HepG2 (cell line): ENCODE results near the gene RNPEPL1. TPM values are rescaled to one million over a fixed set of nuclear protein-coding genes. Genes with fewer than 3 reads are reported as not detected.

Source experiments
- ASH2L ChIP-seq: fragments of 300-600, 200-600 bp; sonication (generic); IDR thresholded peaks from 2 replicates; pipeline ENCODE4 v1.7.0; 2017; ENCODE audit warnings: low read depth, mild to moderate bottlenecking, moderate library complexity, mixed read lengths, low read length; ENCODE audit not compliant: insufficient read length
- CEBPG ChIP-seq: IDR thresholded peaks from 2 replicates; pipeline ENCODE4 v1.6.1; 2016
- CSRNP2 ChIP-seq: sonication (generic); formaldehyde crosslinking; conservative IDR thresholded peaks from 2 replicates; pipeline ENCODE4 v1.8.0; 2022; ENCODE audit warnings: low read depth, missing genetic modification reagents
- GLMP ChIP-seq: sonication (generic); formaldehyde crosslinking; IDR thresholded peaks from 2 replicates; pipeline ENCODE4 v1.9.0; 2021; ENCODE audit warnings: missing genetic modification reagents, mild to moderate bottlenecking, borderline replicate concordance
- MBNL3 ChIP-seq: fragments of 250-450 bp; sonication (Bioruptor Pico); conservative IDR thresholded peaks from 2 replicates; pipeline ENCODE4 v1.8.0; 2022; ENCODE audit warnings: mild to moderate bottlenecking, inconsistent platforms
- MTA1 ChIP-seq: sonication (generic); formaldehyde crosslinking; IDR thresholded peaks from 2 replicates; pipeline ENCODE4 v1.4.0; 2020; ENCODE audit warnings: missing genetic modification reagents, mild to moderate bottlenecking, borderline replicate concordance
- NCOA5 ChIP-seq: sonication (generic); formaldehyde crosslinking; IDR thresholded peaks from 2 replicates; pipeline ENCODE4 v1.4.0; 2020; ENCODE audit warnings: missing genetic modification reagents
- NFIB ChIP-seq: sonication (generic); formaldehyde crosslinking; IDR thresholded peaks from 2 replicates; pipeline ENCODE4 v1.9.0; 2021; ENCODE audit warnings: missing genetic modification reagents, mild to moderate bottlenecking, borderline replicate concordance
- NFYB ChIP-seq: sonication (generic); formaldehyde crosslinking; IDR thresholded peaks from 2 replicates; pipeline ENCODE4 v1.4.0; 2020; ENCODE audit warnings: missing genetic modification reagents
- RARA ChIP-seq: IDR thresholded peaks from 2 replicates; pipeline ENCODE4 v1.6.1; 2016; ENCODE audit warnings: missing genetic modification reagents, missing compliant biosample characterization
- SNAPC4 ChIP-seq: sonication (generic); formaldehyde crosslinking; IDR thresholded peaks from 2 replicates; pipeline ENCODE4 v1.4.0; 2020; ENCODE audit warnings: mild to moderate bottlenecking, missing genetic modification reagents
- SRSF4 ChIP-seq: fragments of 200-400 bp; formaldehyde crosslinking; IDR thresholded peaks from one replicate; pipeline ENCODE4 v1.6.1; 2018; ENCODE audit warnings: mild to moderate bottlenecking, low read depth, low read length, moderate library complexity; ENCODE audit not compliant: poor library complexity, severe bottlenecking
- THAP7 ChIP-seq: sonication (generic); formaldehyde crosslinking; IDR thresholded peaks from 2 replicates; pipeline ENCODE4 v1.8.1; 2023; ENCODE audit warnings: mild to moderate bottlenecking, missing genetic modification reagents
- TMF1 ChIP-seq: sonication (generic); formaldehyde crosslinking; IDR thresholded peaks from 2 replicates; pipeline ENCODE4 v1.8.1; 2022; ENCODE audit warnings: low read depth, missing genetic modification reagents
- ZNF513 ChIP-seq: sonication (generic); formaldehyde crosslinking; conservative IDR thresholded peaks from 2 replicates; pipeline ENCODE4 v1.5.0; 2020; ENCODE audit warnings: missing genetic modification reagents
- ZNF598 ChIP-seq: sonication (generic); formaldehyde crosslinking; IDR thresholded peaks from 2 replicates; pipeline ENCODE4 v1.5.1; 2020; ENCODE audit warnings: mild to moderate bottlenecking, missing genetic modification reagents, borderline replicate concordance
- ZNF605 ChIP-seq: sonication (generic); formaldehyde crosslinking; IDR thresholded peaks from 2 replicates; pipeline ENCODE4 v1.8.0; 2022; ENCODE audit warnings: mild to moderate bottlenecking, missing genetic modification reagents
- ZNF761 ChIP-seq: sonication (generic); formaldehyde crosslinking; conservative IDR thresholded peaks from 2 replicates; pipeline ENCODE4 v1.4.0; 2020; ENCODE audit warnings: mild to moderate bottlenecking, missing genetic modification reagents
- ZNF788 ChIP-seq: sonication (generic); formaldehyde crosslinking; IDR thresholded peaks from 2 replicates; pipeline ENCODE4 v1.5.0; 2020; ENCODE audit warnings: mild to moderate bottlenecking, missing genetic modification reagents, borderline replicate concordance
- ZSCAN25 ChIP-seq: sonication (generic); formaldehyde crosslinking; IDR thresholded peaks from 2 replicates; pipeline ENCODE4 v1.8.0; 2022; ENCODE audit warnings: mild to moderate bottlenecking, missing genetic modification reagents
- polyA plus RNA-seq, 8 experiments: library from polyadenylated mRNA; depleted of rRNA in 3 of 8; stranded (reverse) in 7 of 8; unstranded in 1 of 8; fragments of >200 nt; fragmentation: Illumina TruSeq in 4 of 8; extraction: Trizol in 4 of 8; gene quantifications; 2 replicates each; pipeline versions ENCODE4 v1.2.1 to v1.2.3, GENCODE V29; 2011 to 2016; ENCODE audit warnings: low read depth in 4 of 8, missing spikeins in 1 of 8, mixed read lengths in 1 of 8; ENCODE audit not compliant: insufficient read depth in 1 of 8
- total RNA-seq, 5 experiments: library from RNA; depleted of rRNA; stranded (reverse); fragments of >200 nt; fragmentation: Illumina TruSeq; extraction: Trizol; gene quantifications; 2 replicates each; pipeline ENCODE4 v1.2.3, GENCODE V29; 2016; ENCODE audit warnings: low read depth in 1 of 5

The RNPEPL1 gene
- total and polyA plus RNA-seq, 2 of the 13 experiments (the other 11 are each of a cell fraction or from before 2014, with no cell fraction given), result 13.0 to 18.0 TPM

GRCh38 chr2:240560084-240560479, 8.2 kb upstream of the RNPEPL1 start, which contains the start of gene DUSP28 (continued):
- TF ChIP-seq TMF1 (CRISPR knock-in tag), result no peak
- TF ChIP-seq ZNF598 (CRISPR knock-in tag), result peak; percentile 17; the same call in 1 of the 2 replicates
- TF ChIP-seq CSRNP2 (CRISPR knock-in tag), result no peak
- 0 out of 2 replicates have a peak, but pooled peaks have one; percentile 47 for TF ChIP-seq ZNF513
- no peak for TF ChIP-seq ASH2L
- no peak; the same call in 1 of the 2 replicates for TF ChIP-seq NFYB (CRISPR knock-in tag)
- TF ChIP-seq MTA1 (CRISPR knock-in tag), result peak; percentile 69; the same call in 1 of the 2 replicates
- TF ChIP-seq THAP7 (CRISPR knock-in tag), result no peak; the same call in 1 of the 2 replicates
- TF ChIP-seq CEBPG (CRISPR knock-in tag), result 0 out of 2 replicates have a peak, but pooled peaks have one; percentile 20
- TF ChIP-seq RARA (CRISPR knock-in tag), result peak; percentile 49
- no peak; the same call in 1 of the 2 replicates for TF ChIP-seq SNAPC4 (CRISPR knock-in tag)
- TF ChIP-seq GLMP (CRISPR knock-in tag), result no peak
- no peak; the same call in 1 of the 2 replicates for TF ChIP-seq NCOA5
- peak; percentile 93; the same call in 1 of the 2 replicates for TF ChIP-seq ZNF788
- no peak for TF ChIP-seq NFIB (CRISPR knock-in tag)
- TF ChIP-seq ZNF605 (CRISPR knock-in tag), result peak; percentile 92
- TF ChIP-seq ZSCAN25 (CRISPR knock-in tag), result no peak
- TF ChIP-seq SRSF4, result no peak
- TF ChIP-seq ZNF761 (CRISPR knock-in tag), result no peak
- no peak for TF ChIP-seq MBNL3 (CRISPR knock-in tag)
